ENCODE results near the gene LCN12.

DNA sequence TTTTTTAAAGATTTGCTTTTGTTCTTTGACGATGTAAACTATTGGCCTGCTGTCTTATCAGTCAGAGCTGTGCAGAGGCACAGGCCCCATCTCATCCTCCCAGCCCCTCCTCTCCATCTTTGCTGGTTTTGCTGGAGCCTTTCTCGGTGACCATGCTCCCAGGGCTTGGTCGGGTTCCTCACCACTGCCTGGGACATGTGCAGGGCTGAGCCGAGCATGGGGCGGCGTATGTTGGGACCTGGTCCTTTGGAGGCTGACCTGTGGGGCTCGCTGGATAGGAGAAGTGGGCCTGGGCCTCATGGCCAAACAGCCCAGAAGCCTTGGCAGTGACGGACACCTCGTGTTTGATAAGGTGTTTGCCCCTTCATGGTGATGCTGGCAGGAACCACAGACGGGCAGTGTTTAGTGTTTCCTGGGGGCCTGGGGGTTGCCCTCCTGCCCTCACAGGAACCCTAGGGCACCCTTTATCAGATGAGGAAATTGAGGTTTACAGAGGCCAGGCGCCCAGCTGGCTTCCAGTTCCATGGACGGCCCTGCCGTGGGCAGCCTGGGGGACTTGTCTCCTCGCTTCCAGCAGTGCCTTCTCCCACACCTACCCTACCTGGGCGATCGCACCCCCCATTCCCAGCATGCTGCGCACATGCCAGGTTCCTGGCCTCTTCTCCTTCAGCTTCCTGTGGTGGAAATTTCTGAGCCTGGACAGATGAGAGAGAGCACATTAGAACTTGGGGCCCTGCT is 38.2 kb upstream of the LCN12 start:
- TF ChIP-seq EZH2 (IDR thresholded peaks at IDR 0.05): no peak
- TF ChIP-seq POLR2AphosphoS5 (IDR thresholded peaks at IDR 0.05; ENCODE audit: borderline replicate concordance, low read depth, low read length): no peak

Measured in SK-N-MC (cell line).